ENCODE measurements around the gene CERS3.
A peak's percentile ranks its signal among the peaks of the same experiment; 100 is the strongest.

Gene CERS3

GRCh38 chr15:100524326-100524725 lies 4.4 kb downstream of the CERS3 start:
- Mint-ChIP-seq H3K4me1 (peaks cover 9% of the 10 kb centered on the region), H3K36me3 (ENCODE audit: insufficient read depth) (no peaks in the 10 kb centered on the region), H3K9me3 (no peaks in the 10 kb centered on the region), H3K4me3 (no peak overlapping the region), H3K27me3 (no peaks in the 10 kb centered on the region), H3K27ac (ENCODE audit: low read depth) (no peak overlapping the region)
- ATAC-seq (replicated peaks; ENCODE audit: extremely low read depth, poor library complexity, severe bottlenecking) (no peak), DNase-seq (ENCODE audit: low spot score in 2 of 2) (no peak)

- H3K27me3 Mint-ChIP-seq, result no peaks in the 10 kb centered on the region
- no peak overlapping the region for H3K27ac Mint-ChIP-seq (ENCODE audit: low read depth)
- no peak for DNase-seq (ENCODE audit: low spot score in 2 of 2)
- H3K4me3 Mint-ChIP-seq, result no peak overlapping the region
- H3K9me3 Mint-ChIP-seq, result no peaks in the 10 kb centered on the region
- no peak for ATAC-seq (replicated peaks; ENCODE audit: extremely low read depth, poor library complexity, severe bottlenecking)
- peaks cover 9% of the 10 kb centered on the region for H3K4me1 Mint-ChIP-seq
- no peaks in the 10 kb centered on the region for H3K36me3 Mint-ChIP-seq (ENCODE audit: insufficient read depth)
These were observed 6.8 kb downstream of the CERS3 start for GRCh38 chr15:100521907-100522306.

- no peak for DNase-seq (ENCODE audit: low spot score in 2 of 2)
- no peak for ATAC-seq (replicated peaks; ENCODE audit: extremely low read depth, poor library complexity, severe bottlenecking)
- Mint-ChIP-seq H3K27ac (ENCODE audit: low read depth) (no peak overlapping the region), H3K4me1 (peaks cover 9% of the 10 kb centered on the region), H3K9me3 (no peaks in the 10 kb centered on the region), H3K36me3 (ENCODE audit: insufficient read depth) (no peaks in the 10 kb centered on the region), H3K27me3 (no peaks in the 10 kb centered on the region), H3K4me3 (no peak overlapping the region)
These were observed 8.4 kb downstream of the CERS3 start for GRCh38 chr15:100520132-100520921.

GRCh38 chr15:100517846-100518245 lies 10.9 kb downstream of the CERS3 start:
- H3K27me3 Mint-ChIP-seq, result peaks cover 12% of the 10 kb centered on the region
- peaks cover 9% of the 10 kb centered on the region for H3K4me1 Mint-ChIP-seq
- no peak for ATAC-seq (replicated peaks; ENCODE audit: extremely low read depth, poor library complexity, severe bottlenecking)
- H3K27ac Mint-ChIP-seq (ENCODE audit: low read depth), result peak overlapping the region; percentile 16
- H3K4me3 Mint-ChIP-seq, result no peak overlapping the region
- no peaks in the 10 kb centered on the region for H3K36me3 Mint-ChIP-seq (ENCODE audit: insufficient read depth)
- DNase-seq (ENCODE audit: low spot score in 2 of 2), result no peak
- H3K9me3 Mint-ChIP-seq, result no peaks in the 10 kb centered on the region

GRCh38 chr15:100516643-100517512 lies 11.9 kb downstream of the CERS3 start:
- Mint-ChIP-seq H3K4me3 (no peak overlapping the region), H3K4me1 (peaks cover 9% of the 10 kb centered on the region), H3K9me3 (no peaks in the 10 kb centered on the region), H3K36me3 (ENCODE audit: insufficient read depth) (no peaks in the 10 kb centered on the region), H3K27ac (ENCODE audit: low read depth) (no peak overlapping the region), H3K27me3 (peaks cover 17% of the 10 kb centered on the region)
- DNase-seq (ENCODE audit: low spot score in 2 of 2) (no peak), ATAC-seq (replicated peaks; ENCODE audit: extremely low read depth, poor library complexity, severe bottlenecking) (no peak)

GRCh38 chr15:100515758-100516157 lies 13.0 kb downstream of the CERS3 start:
- Mint-ChIP-seq H3K27ac (ENCODE audit: low read depth) (no peak overlapping the region), H3K36me3 (ENCODE audit: insufficient read depth) (no peaks in the 10 kb centered on the region), H3K9me3 (no peaks in the 10 kb centered on the region), H3K27me3 (peaks cover 21% of the 10 kb centered on the region), H3K4me1 (peaks cover 5% of the 10 kb centered on the region), H3K4me3 (no peak overlapping the region)
- DNase-seq (ENCODE audit: low spot score in 2 of 2) (no peak), ATAC-seq (replicated peaks; ENCODE audit: extremely low read depth, poor library complexity, severe bottlenecking) (no peak)

- H3K4me3 Mint-ChIP-seq, result no peak overlapping the region
- H3K27me3 Mint-ChIP-seq, result peaks cover 79% of the 10 kb centered on the region
- no peaks in the 10 kb centered on the region for H3K36me3 Mint-ChIP-seq (ENCODE audit: insufficient read depth)
- DNase-seq (ENCODE audit: low spot score in 2 of 2) (no peak), ATAC-seq (replicated peaks; ENCODE audit: extremely low read depth, poor library complexity, severe bottlenecking) (no peak)
- no peaks in the 10 kb centered on the region for H3K4me1 Mint-ChIP-seq
- no peaks in the 10 kb centered on the region for H3K9me3 Mint-ChIP-seq
- H3K27ac Mint-ChIP-seq (ENCODE audit: low read depth), result no peak overlapping the region
These were observed 20.0 kb downstream of the CERS3 start for GRCh38 chr15:100508641-100509300.

- H3K4me1 Mint-ChIP-seq, result no peaks in the 10 kb centered on the region
- H3K9me3 Mint-ChIP-seq, result no peaks in the 10 kb centered on the region
- peaks cover 73% of the 10 kb centered on the region for H3K27me3 Mint-ChIP-seq
- DNase-seq (ENCODE audit: low spot score in 2 of 2) (no peak), ATAC-seq (replicated peaks; ENCODE audit: extremely low read depth, poor library complexity, severe bottlenecking) (no peak)
- H3K36me3 Mint-ChIP-seq (ENCODE audit: insufficient read depth), result no peaks in the 10 kb centered on the region
- no peak overlapping the region for H3K4me3 Mint-ChIP-seq
- no peak overlapping the region for H3K27ac Mint-ChIP-seq (ENCODE audit: low read depth)
These were observed 26.1 kb downstream of the CERS3 start for GRCh38 chr15:100502651-100503050.

- H3K27me3 Mint-ChIP-seq, result peaks cover 77% of the 10 kb centered on the region
- H3K9me3 Mint-ChIP-seq, result no peaks in the 10 kb centered on the region
- H3K27ac Mint-ChIP-seq (ENCODE audit: low read depth), result no peak overlapping the region
- DNase-seq (ENCODE audit: low spot score in 2 of 2) (no peak), ATAC-seq (replicated peaks; ENCODE audit: extremely low read depth, poor library complexity, severe bottlenecking) (no peak)
- no peaks in the 10 kb centered on the region for H3K36me3 Mint-ChIP-seq (ENCODE audit: insufficient read depth)
- H3K4me3 Mint-ChIP-seq, result no peak overlapping the region
- no peaks in the 10 kb centered on the region for H3K4me1 Mint-ChIP-seq
These were observed 27.6 kb downstream of the CERS3 start for GRCh38 chr15:100501117-100501516.

- DNase-seq (ENCODE audit: low spot score in 2 of 2) (no peak), ATAC-seq (replicated peaks; ENCODE audit: extremely low read depth, poor library complexity, severe bottlenecking) (no peak)
- no peaks in the 10 kb centered on the region for H3K36me3 Mint-ChIP-seq (ENCODE audit: insufficient read depth)
- H3K4me1 Mint-ChIP-seq, result no peaks in the 10 kb centered on the region
- no peak overlapping the region for H3K27ac Mint-ChIP-seq (ENCODE audit: low read depth)
- H3K9me3 Mint-ChIP-seq, result no peaks in the 10 kb centered on the region
- no peak overlapping the region for H3K4me3 Mint-ChIP-seq
- peaks cover 73% of the 10 kb centered on the region for H3K27me3 Mint-ChIP-seq
These were observed 28.3 kb downstream of the CERS3 start for GRCh38 chr15:100500226-100500990.

- Mint-ChIP-seq H3K4me3 (no peak overlapping the region), H3K36me3 (ENCODE audit: insufficient read depth) (peaks cover 2% of the 10 kb centered on the region), H3K4me1 (no peaks in the 10 kb centered on the region)
These were observed 32.9 kb downstream of the CERS3 start for GRCh38 chr15:100495861-100496260.

GRCh38 chr15:100493213-100493612 lies 35.5 kb downstream of the CERS3 start:
- ATAC-seq (replicated peaks; ENCODE audit: extremely low read depth, poor library complexity, severe bottlenecking), result no peak
- Mint-ChIP-seq H3K4me1 (no peaks in the 10 kb centered on the region), H3K9me3 (no peaks in the 10 kb centered on the region), H3K27me3 (peaks cover 54% of the 10 kb centered on the region), H3K36me3 (ENCODE audit: insufficient read depth) (peaks cover 2% of the 10 kb centered on the region), H3K4me3 (no peak overlapping the region), H3K27ac (ENCODE audit: low read depth) (no peak overlapping the region)
- DNase-seq (ENCODE audit: low spot score in 2 of 2), result no peak

More at GRCh38 chr15:100495861-100496260, 32.9 kb downstream of the CERS3 start:
- no peak overlapping the region for H3K27ac Mint-ChIP-seq (ENCODE audit: low read depth)
- H3K9me3 Mint-ChIP-seq, result no peaks in the 10 kb centered on the region
- ATAC-seq (replicated peaks; ENCODE audit: extremely low read depth, poor library complexity, severe bottlenecking) (no peak), DNase-seq (ENCODE audit: low spot score in 2 of 2) (no peak)
- peaks cover 78% of the 10 kb centered on the region for H3K27me3 Mint-ChIP-seq

Measured in central memory CD8-positive, alpha-beta T cell (primary cell).